Measurements from ENCODE around the gene EIF4B.
"Not testable (repeated sequence)": the region's sequence is repeated elsewhere in the genome, so short reads cannot be mapped to it uniquely, and the experiment has no call there.

EIF4B gene

DNA sequence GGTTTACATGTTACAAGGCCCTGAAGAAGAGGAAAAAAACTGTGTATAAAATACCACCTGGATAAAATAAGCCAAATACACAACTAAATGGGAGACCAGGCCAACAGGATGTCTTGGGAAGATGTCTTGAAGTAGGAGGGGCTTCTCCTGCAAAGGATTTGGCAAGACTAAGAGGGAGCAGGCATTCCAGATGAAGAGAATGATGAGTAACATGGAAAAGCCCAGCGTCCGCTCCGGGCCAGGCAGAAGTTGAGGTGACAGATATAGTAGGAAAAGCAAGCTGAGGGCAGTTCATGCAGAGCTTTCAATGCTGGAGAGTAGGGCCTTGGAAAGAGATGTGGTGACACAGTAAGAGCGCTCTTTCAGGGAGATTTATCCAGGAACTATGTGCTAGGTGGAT, 16.1 kb upstream of the EIF4B start:
- no peak for DNase-seq
- Histone ChIP-seq H3K4me3 (ENCODE audit: low read depth in 1 of 2, low read length in 2 of 2) (no peak overlapping the region), H3K79me2 (ENCODE audit: insufficient read depth, low read length) (no peaks in the 10 kb centered on the region), H3K9ac (ENCODE audit: low read depth, low read length) (no peak overlapping the region), H3K4me1 (ENCODE audit: insufficient read depth, low read length) (no peaks in the 10 kb centered on the region), H3K36me3 (ENCODE audit: insufficient read depth, low read length) (no peaks in the 10 kb centered on the region), H3K27me3 (ENCODE audit: insufficient read depth, low read length, poor library complexity) (peaks cover 7% of the 10 kb centered on the region), H4K20me1 (ENCODE audit: insufficient read depth, low read length) (no peaks in the 10 kb centered on the region), H2AFZ (ENCODE audit: low read depth, low read length) (no peak overlapping the region), H3K4me2 (ENCODE audit: insufficient read depth, low read length) (no peak overlapping the region), H3K9me3 (ENCODE audit: insufficient read depth, low read length, severe bottlenecking) (no peaks in the 10 kb centered on the region), H3K27ac (ENCODE audit: low read length) (no peak overlapping the region)
- TF ChIP-seq, protein P1, sequence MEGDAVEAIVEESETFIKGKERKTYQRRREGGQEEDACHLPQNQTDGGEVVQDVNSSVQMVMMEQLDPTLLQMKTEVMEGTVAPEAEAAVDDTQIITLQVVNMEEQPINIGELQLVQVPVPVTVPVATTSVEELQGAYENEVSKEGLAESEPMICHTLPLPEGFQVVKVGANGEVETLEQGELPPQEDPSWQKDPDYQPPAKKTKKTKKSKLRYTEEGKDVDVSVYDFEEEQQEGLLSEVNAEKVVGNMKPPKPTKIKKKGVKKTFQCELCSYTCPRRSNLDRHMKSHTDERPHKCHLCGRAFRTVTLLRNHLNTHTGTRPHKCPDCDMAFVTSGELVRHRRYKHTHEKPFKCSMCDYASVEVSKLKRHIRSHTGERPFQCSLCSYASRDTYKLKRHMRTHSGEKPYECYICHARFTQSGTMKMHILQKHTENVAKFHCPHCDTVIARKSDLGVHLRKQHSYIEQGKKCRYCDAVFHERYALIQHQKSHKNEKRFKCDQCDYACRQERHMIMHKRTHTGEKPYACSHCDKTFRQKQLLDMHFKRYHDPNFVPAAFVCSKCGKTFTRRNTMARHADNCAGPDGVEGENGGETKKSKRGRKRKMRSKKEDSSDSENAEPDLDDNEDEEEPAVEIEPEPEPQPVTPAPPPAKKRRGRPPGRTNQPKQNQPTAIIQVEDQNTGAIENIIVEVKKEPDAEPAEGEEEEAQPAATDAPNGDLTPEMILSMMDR (IDR thresholded peaks at IDR 0.05; ENCODE audit: borderline replicate concordance, extremely low read depth, low read length, poor library complexity, severe bottlenecking), result no peak
- no peak for TF ChIP-seq EZH2 (IDR thresholded peaks at IDR 0.05; ENCODE audit: borderline replicate concordance, low read depth, low read length, severe bottlenecking)
- ATAC-seq (ENCODE audit: insufficient read depth, low read depth), result no peak

DNA sequence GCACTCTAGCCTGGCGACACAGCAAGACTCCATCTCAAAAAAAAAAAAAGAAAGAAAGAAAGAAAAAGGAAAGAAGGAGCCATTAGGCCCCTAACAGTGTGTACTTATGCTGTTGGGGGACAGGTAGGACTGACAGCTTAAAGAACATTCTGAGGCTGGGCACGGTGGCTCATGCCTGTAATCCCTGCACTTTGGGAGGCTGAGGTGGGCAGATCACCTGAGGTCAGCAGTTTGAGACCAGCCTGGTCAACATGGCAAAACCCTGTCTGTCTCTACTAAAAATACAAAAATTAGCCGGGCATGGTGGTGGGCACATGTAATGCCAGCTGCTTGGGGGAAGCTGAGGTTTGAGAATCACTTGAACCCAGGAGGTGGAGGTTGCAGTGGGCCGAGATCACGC, 14.0 kb upstream of the EIF4B start:
- H3K36me3 ChIP-seq (ENCODE audit: insufficient read depth, low read length); H4K20me1 ChIP-seq (ENCODE audit: insufficient read depth, low read length); H3K79me2 ChIP-seq (ENCODE audit: insufficient read depth, low read length); H3K27me3 ChIP-seq (ENCODE audit: insufficient read depth, low read length, poor library complexity); H3K9ac ChIP-seq (ENCODE audit: low read depth, low read length); H3K9me3 ChIP-seq (ENCODE audit: insufficient read depth, low read length, severe bottlenecking); DNase-seq; H3K4me3 ChIP-seq (ENCODE audit: low read depth in 1 of 2, low read length in 2 of 2); ATAC-seq (ENCODE audit: insufficient read depth, low read depth); H3K27ac ChIP-seq (ENCODE audit: low read length); H3K4me1 ChIP-seq (ENCODE audit: insufficient read depth, low read length); H2AFZ ChIP-seq (ENCODE audit: low read depth, low read length); H3K4me2 ChIP-seq (ENCODE audit: insufficient read depth, low read length): not testable (repeated sequence)

DNA sequence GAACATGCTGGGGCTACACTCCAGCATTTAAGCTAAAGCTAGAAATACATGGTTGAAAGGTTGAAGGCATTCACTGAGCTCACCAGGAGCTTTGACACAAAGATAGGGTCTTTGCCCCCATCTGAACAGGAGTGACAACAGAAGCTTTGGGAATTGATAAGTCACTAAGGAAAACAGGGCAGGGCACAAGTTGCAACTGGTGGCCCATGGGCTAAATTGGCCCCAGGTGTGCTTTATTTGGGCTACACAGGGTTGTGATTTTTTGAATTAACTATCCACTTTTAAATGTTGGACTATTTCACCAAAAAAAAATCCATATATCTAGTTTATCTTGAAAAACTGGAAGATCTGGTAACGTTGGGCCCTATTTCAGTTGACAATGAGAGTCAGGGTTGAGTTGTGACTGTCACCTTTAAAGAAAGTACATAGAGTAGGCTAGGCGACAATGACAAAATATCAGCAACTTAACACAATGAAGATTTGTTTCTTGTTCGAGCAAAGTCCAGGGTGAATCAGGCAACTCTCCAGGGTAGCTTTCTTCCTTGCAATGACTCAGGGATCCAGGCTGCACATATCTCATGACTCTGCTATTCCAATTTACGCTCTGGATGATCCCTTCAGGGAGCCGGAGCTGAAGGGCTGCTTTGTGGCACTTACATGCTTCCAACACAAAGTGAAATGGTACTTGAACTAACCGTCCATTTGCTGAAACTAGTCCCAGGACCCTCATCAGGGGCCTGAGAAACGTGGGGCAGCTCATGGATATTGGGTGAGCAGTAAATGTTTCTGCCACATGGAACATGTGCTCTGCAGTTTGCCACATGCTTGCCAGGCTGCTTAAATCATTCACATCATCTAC, 13.3 kb upstream of the EIF4B start:
- no peaks in the 10 kb centered on the region for H3K36me3 ChIP-seq (ENCODE audit: insufficient read depth, low read length)
- no peak overlapping the region for H3K4me2 ChIP-seq (ENCODE audit: insufficient read depth, low read length)
- H3K27me3 ChIP-seq (ENCODE audit: insufficient read depth, low read length, poor library complexity), result peaks cover 3% of the 10 kb centered on the region
- H3K4me3 ChIP-seq (ENCODE audit: low read depth in 1 of 2, low read length in 2 of 2), result no peak overlapping the region
- H2AFZ ChIP-seq (ENCODE audit: low read depth, low read length), result no peak overlapping the region
- ATAC-seq (ENCODE audit: insufficient read depth, low read depth) (no peak), DNase-seq (no peak)
- H3K27ac ChIP-seq (ENCODE audit: low read length), result no peak overlapping the region
- H3K9ac ChIP-seq (ENCODE audit: low read depth, low read length), result no peak overlapping the region
- H4K20me1 ChIP-seq (ENCODE audit: insufficient read depth, low read length), result no peaks in the 10 kb centered on the region
- no peaks in the 10 kb centered on the region for H3K79me2 ChIP-seq (ENCODE audit: insufficient read depth, low read length)
- H3K4me1 ChIP-seq (ENCODE audit: insufficient read depth, low read length), result no peaks in the 10 kb centered on the region
- H3K9me3 ChIP-seq (ENCODE audit: insufficient read depth, low read length, severe bottlenecking), result no peaks in the 10 kb centered on the region
- TF ChIP-seq, protein P1 (IDR thresholded peaks at IDR 0.05; ENCODE audit: borderline replicate concordance, extremely low read depth, low read length, poor library complexity, severe bottlenecking), result no peak
- no peak for TF ChIP-seq EZH2 (IDR thresholded peaks at IDR 0.05; ENCODE audit: borderline replicate concordance, low read depth, low read length, severe bottlenecking)

DNA sequence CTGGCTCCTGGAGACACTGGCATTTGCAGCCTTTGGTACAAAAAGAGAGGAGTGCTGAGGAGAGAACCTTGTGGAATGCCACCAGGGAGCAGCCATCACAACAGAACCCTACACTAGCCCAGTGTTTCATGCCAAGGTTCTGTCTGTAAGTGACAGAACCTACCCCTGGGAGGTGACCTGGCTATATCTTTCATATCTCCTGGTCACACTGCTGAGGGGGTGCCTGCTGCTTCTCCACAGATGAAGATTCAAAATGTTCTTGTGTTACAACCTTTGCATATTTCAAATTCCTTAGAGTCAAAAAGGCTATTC, 12.7 kb upstream of the EIF4B start:
- Histone ChIP-seq H3K4me2 (ENCODE audit: insufficient read depth, low read length) (no peak overlapping the region), H3K9me3 (ENCODE audit: insufficient read depth, low read length, severe bottlenecking) (no peaks in the 10 kb centered on the region), H3K4me1 (ENCODE audit: insufficient read depth, low read length) (no peaks in the 10 kb centered on the region), H3K79me2 (ENCODE audit: insufficient read depth, low read length) (no peaks in the 10 kb centered on the region), H3K9ac (ENCODE audit: low read depth, low read length) (no peak overlapping the region), H2AFZ (ENCODE audit: low read depth, low read length) (no peak overlapping the region; the same call in 1 of the 2 replicates), H3K27ac (ENCODE audit: low read length) (no peak overlapping the region), H3K27me3 (ENCODE audit: insufficient read depth, low read length, poor library complexity) (peaks cover 3% of the 10 kb centered on the region), H3K36me3 (ENCODE audit: insufficient read depth, low read length) (no peaks in the 10 kb centered on the region), H3K4me3 (ENCODE audit: low read depth in 1 of 2, low read length in 2 of 2) (no peak overlapping the region), H4K20me1 (ENCODE audit: insufficient read depth, low read length) (no peaks in the 10 kb centered on the region)
- ATAC-seq (ENCODE audit: insufficient read depth, low read depth), result no peak
- DNase-seq, result no peak
- TF ChIP-seq, protein P1 (IDR thresholded peaks at IDR 0.05; ENCODE audit: borderline replicate concordance, extremely low read depth, low read length, poor library complexity, severe bottlenecking), result no peak
- TF ChIP-seq EZH2 (IDR thresholded peaks at IDR 0.05; ENCODE audit: borderline replicate concordance, low read depth, low read length, severe bottlenecking), result no peak
